ENCODE measurements around the gene CENPT.

The CENPT gene

GRCh38 chr16:67877064-67877463, 29.6 kb upstream of the CENPT start:
- no peak for DNase-seq (ENCODE audit: low read depth)
- H3K4me3 ChIP-seq (replicated peaks; ENCODE audit: low read depth, low read length), result no peak overlapping the region
- no peak for TF ChIP-seq CTCF (IDR thresholded peaks at IDR 0.05; ENCODE audit: low read length, missing control alignments)

- DNase-seq (ENCODE audit: low read depth), result no peak
- H3K4me3 ChIP-seq (replicated peaks; ENCODE audit: low read depth, low read length), result peak overlapping the region; percentile 88
- no peak for TF ChIP-seq CTCF (IDR thresholded peaks at IDR 0.05; ENCODE audit: low read length, missing control alignments)
These were observed 26.9 kb upstream of the CENPT start for GRCh38 chr16:67874372-67874771.

GRCh38 chr16:67873435-67874370, 26.2 kb upstream of the CENPT start:
- peak overlapping the region; percentile 88 for H3K4me3 ChIP-seq (replicated peaks; ENCODE audit: low read depth, low read length)
- TF ChIP-seq CTCF (IDR thresholded peaks at IDR 0.05; ENCODE audit: low read length, missing control alignments), result no peak
- no peak for DNase-seq (ENCODE audit: low read depth)

- peak within 1 kb of the TSS; percentile 88 for H3K4me3 ChIP-seq (replicated peaks; ENCODE audit: low read depth, low read length)
- TF ChIP-seq CTCF (IDR thresholded peaks at IDR 0.05; ENCODE audit: low read length, missing control alignments), result no peak
- peak; percentile 81 for DNase-seq (ENCODE audit: low read depth)
These were observed 25.3 kb upstream of the CENPT start, which contains the start of gene EDC4 for GRCh38 chr16:67872631-67873434. EDC4 (plus strand) TSS chr16:67873052; CDS start chr16:67873262, 210 bp downstream.

GRCh38 chr16:67872131-67872630, 24.7 kb upstream of the CENPT start:
- H3K4me3 ChIP-seq (replicated peaks; ENCODE audit: low read depth, low read length), result no peak overlapping the region
- TF ChIP-seq CTCF (IDR thresholded peaks at IDR 0.05; ENCODE audit: low read length, missing control alignments), result no peak
- no peak for DNase-seq (ENCODE audit: low read depth)

GRCh38 chr16:67871256-67871655, 23.8 kb upstream of the CENPT start:
- H3K4me3 ChIP-seq (replicated peaks; ENCODE audit: low read depth, low read length), result no peak overlapping the region
- DNase-seq (ENCODE audit: low read depth), result no peak
- no peak for TF ChIP-seq CTCF (IDR thresholded peaks at IDR 0.05; ENCODE audit: low read length, missing control alignments)
